MV-4-11 (cell line): Measurements from ENCODE around the gene PRELP.
"Not testable (repeated sequence)": the region's sequence is repeated elsewhere in the genome, so short reads cannot be mapped to it uniquely, and the experiment has no call there.

Experiments
- DNase-seq: peaks from one replicate; lab custom pipeline; 2025; lab: John Stamatoyannopoulos, UW

Gene PRELP

GRCh38 chr1:203475012-203475981 is at the start of gene PRELP:
Gene PRELP, plus strand, starts transcription at chr1:203475806. Its CDS starts 7,379 bp downstream, at chr1:203483185.
- no peak for DNase-seq

GRCh38 chr1:203426366-203426765 is 49.2 kb upstream of the PRELP start:
- no peak for DNase-seq

- no peak for DNase-seq
Measured at GRCh38 chr1:203426870-203427269, 48.7 kb upstream of the PRELP start.

DNA sequence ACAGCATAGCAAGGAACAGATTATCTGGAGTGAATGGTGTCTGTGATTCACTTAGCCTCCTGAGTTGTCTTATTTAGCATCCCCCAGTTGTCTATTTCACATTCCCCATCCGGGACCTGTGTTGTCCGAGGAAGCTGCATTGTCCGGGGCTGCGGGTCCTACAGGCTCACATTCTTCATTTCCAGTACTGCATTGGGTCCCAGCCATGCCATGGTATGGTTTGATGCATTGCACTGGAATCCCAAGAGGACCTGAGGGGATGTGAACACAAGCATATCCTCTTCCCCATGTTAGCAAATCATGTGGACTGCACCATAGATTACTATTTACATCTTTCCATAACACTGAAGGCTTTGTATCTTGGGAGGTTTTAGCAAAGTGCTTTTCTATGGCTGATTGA is 48.2 kb upstream of the PRELP start:
- DNase-seq, result no peak

DNA sequence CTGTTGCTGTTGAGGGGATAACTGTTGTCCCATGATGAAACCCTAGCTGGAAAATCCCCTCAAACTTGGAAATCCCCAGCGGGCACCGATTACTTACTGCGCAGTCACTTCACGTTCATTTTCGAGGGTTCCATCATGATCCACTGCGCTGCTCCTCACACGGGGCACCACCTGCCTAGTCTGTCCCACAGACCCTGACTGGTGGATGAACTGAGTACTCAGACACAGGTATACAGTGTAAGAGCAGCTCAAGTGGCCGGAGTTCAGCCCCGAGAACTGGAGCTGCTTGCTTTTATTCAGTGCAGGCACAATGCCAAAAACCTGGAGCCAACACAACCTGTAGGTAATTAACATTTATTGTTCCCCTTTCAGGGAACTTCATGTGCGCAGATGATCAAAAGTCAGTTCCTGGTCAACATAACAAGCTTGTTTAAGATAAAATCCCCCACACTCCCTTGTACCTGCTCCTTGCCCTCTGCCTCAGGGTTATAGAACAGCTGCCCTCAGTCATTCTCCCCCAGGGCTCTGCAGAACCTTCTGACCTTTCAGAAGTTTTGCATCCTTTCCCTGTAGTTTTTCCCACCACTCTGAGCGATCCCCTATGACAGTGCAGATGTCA is 46.5 kb upstream of the PRELP start:
- DNase-seq, result no peak

DNA sequence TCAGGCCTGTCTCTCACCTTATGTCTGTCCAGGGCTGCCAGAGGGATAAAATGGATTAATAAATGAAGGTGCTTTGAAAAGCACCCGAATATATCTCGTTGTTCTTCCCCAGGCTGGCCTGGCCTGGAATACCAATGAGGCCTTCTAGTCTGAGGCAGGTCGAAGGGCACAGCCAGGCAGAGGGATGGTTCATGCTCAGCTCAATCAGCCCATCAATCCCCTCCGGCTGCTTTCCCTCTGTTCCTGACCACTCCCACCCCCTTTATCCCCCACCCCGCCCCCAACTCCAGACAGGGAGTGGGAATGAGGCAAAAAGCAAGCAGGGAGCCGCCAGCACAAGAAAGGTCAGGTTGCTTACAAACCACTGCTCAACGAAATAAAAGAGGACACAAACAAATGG is 40.0 kb upstream of the PRELP start:
- no peak for DNase-seq

DNA sequence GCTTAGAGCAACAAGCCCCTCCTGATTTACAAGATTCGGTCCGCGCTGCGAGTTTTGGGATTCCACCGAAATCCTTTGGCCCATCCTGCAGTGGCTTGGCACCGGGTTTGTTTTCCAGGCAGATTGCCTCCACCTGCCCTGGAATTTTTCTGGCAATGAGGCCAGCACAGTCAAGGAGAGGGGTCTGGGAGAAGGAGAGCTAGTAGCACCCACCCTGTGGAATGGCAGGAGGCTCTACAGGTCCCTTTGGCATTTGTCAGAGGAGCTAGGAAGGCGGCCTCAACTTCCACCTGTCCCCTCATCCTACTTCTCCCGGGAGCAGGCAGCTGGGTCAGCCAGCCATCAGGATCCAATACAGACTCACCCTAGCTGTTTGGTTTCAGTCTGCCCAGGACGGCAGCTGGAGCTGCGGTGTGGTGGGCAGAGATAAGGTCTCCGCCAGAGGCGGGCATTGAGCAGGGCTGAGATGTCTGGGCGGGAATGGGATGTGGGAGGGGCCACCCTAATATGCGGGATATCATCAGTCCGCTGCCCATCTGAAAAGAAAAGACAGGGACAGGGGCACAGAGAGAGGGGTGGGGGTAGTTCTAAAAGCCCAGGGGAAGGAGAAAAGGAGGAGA is 37.8 kb upstream of the PRELP start:
- no peak for DNase-seq

DNA sequence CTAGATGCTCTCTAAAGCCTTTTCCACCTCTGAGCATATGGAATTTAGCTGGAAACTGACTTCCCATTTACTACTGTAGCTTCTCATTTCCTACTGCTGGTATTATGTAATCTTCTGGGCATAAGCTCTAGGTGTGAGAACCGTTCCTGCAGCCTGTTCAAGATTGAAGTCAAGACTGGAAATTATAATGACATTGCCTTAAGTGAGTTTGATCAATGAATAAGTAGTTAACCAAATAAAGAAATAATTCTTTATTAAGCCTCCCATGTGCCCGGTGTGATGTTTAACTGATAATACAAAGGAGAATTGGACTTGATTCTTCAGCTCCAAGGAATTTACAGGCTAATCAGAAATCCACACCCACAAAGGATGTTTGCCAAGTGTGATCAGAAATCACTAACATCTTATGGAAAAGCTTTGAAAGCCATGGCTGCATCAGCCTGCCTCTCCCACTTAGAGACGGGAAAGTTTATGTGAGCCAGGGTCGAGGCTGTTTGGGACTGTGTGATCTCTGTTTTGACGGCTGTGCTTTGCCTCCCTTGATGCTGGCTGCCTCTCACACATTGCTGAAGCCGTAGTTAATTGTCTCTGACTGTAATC is 36.4 kb upstream of the PRELP start:
- no peak for DNase-seq

- peak; percentile 8 for DNase-seq
Measured at GRCh38 chr1:203440771-203441170, 34.8 kb upstream of the PRELP start.

DNA sequence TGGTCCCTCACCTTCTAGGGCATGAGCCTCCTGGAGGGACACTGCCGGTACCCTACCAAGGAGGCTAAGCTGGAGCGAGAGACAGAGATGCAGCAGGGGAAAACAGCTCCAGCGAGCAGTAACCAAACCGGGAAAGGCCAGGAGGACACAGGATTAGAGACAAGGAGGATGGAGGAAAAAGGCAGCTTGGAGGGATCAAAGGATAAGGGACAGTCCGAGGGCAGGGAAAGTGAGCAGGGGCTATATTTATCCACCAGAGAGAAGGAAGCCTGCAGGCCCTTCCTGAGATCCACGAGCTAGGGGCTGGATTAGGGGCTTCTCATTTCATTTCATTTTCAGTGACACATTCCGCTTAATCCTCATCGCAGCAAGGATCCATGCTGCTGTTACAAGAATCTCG is 33.8 kb upstream of the PRELP start:
- DNase-seq, result no peak

DNA sequence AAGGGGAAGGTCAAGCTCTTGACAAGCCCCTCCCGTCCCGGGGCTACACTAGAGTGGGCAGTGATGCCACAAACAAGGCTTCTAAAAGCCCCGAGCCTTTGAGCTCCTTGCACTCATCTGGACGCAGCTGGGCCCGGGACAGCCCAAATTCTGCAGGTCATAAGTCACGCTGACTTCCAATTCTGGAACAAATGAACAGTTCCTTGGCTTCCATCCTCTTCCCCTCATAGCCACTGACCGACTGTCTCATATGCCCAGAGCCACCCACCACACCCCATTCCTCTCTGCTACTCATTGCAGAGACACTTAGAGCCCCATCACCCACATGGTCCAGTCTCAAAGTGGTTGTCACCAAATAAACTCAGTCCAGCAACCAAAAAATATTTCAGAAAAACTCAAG is 32.8 kb upstream of the PRELP start:
- no peak for DNase-seq

GRCh38 chr1:203443296-203443695 is 32.3 kb upstream of the PRELP start:
- DNase-seq, result no peak

- DNase-seq, result no peak
Measured at GRCh38 chr1:203444171-203444576, 31.4 kb upstream of the PRELP start.

- DNase-seq, result peak; percentile 38
Measured at GRCh38 chr1:203447151-203447550, 28.5 kb upstream of the PRELP start.

DNA sequence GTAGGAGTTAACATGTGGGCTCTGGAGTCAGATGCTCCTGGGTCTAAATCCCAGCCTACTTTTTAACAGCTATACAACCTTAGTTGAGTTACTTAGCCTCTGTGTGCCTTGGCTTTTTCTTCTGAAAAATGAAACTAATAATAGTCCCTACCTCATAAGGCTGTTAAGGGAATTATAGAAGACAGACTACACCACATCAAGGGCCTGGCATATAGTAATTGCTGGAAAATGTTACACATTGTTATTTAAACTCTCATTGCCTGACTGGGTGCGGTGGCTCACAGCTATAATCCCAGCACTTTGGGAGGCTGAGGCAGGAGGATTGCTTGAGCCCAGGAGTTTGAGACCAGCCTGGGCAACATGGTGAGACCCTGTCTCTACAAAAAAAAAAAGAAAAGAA is 28.0 kb upstream of the PRELP start:
- not testable (repeated sequence) for DNase-seq

DNA sequence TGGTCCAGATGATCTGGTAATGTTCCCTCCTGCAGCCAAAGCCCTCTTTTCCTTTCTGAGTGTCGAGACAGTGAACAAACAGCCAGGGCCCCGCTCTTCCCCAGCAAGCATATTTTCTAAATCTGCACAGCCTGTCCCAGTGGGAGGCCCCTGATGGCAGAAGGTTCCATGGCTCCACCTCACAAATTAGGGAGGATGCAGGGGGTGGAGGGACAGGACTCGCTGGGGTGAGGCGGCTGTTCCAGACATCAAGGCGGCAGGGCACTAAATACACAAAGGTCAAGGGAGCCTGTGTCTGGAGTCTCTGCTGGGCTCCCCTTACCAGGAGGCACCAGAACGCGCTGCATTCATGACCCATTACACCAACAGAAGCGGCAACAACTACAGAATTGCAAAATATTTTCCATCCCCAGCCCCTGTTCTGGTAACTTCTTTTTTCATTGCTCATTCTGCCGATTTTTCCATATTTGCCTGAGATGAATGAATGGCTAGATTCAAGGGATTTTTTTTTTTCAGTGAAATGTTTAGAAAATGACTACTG is 27.0 kb upstream of the PRELP start:
- no peak for DNase-seq

DNA sequence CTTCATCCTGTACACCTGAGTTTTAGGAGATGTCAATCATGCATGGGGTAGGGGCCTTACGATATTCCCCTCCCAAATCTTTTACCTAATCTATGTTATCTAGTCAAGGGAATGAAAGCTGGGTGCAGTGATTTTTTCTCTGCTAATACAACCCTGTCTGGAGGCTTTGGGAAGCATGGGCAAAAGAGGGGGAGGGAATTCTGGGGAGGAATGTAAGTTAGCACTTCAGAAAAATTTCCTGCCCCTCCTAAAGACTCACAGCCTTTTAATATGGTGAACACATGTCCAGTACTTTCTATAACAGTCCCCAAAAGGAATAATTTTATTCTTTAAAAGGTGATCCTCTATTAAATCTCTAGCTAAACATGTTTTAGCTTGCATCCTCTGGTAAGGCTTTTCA is 25.6 kb upstream of the PRELP start:
- DNase-seq, result no peak

- DNase-seq, result no peak
Measured at GRCh38 chr1:203450479-203451149, 25.0 kb upstream of the PRELP start.

- DNase-seq, result no peak
Measured at GRCh38 chr1:203451836-203452784, 23.5 kb upstream of the PRELP start.

GRCh38 chr1:203453016-203453415 is 22.6 kb upstream of the PRELP start:
- DNase-seq, result no peak
